CD4-positive, alpha-beta T cell (primary cell): ENCODE data around the gene PTPMT1. TPM values are rescaled to one million over a fixed set of nuclear protein-coding genes. Genes with fewer than 3 reads are reported as not detected.
A peak's percentile ranks its signal among the peaks of the same experiment; 100 is the strongest.
"Not testable (repeated sequence)": the region's sequence is repeated elsewhere in the genome, so short reads cannot be mapped to it uniquely, and the experiment has no call there.

ENCODE experiments used
- ATAC-seq: fragments of 200-7000 bp; cut with Tn5 transposase; one replicate; pipeline ENCODE4 v1.10.0; 2022; ENCODE audit warnings: mild to moderate bottlenecking; ENCODE audit not compliant: poor library complexity
- CTCF ChIA-PET: fragments of 350-600 bp; sonication (Branson Sonifier 250); formaldehyde crosslinking; loops from one replicate; lab custom pipeline; 2021; ENCODE audit warnings: antibody characterized with exemption, inconsistent platforms; lab: Charles Lee
- POLR2A ChIA-PET: fragments of 350-600 bp; sonication (Branson Sonifier 250); formaldehyde crosslinking; loops from one replicate; lab custom pipeline; 2021; ENCODE audit warnings: antibody characterized with exemption, inconsistent platforms; lab: Charles Lee
- DNase-seq, 14 experiments: peaks; one replicate each; pipeline ENCODE4 v3.0.0-alpha.2; 2013 to 2020; ENCODE audit warnings: mixed read lengths in 2 of 14
- H3K27ac ChIP-seq, 2 donors: one replicate each; pipeline versions ENCODE4 v1.5.1 to v1.7.0; 2013; ENCODE audit warnings: low read length in 2 of 2, low read depth in 1 of 2, mild to moderate bottlenecking in 1 of 2
- H3K27me3 ChIP-seq, 2 experiments: 1 replicate in 1 of 2; 2 replicates in 1 of 2; pipeline versions ENCODE4 v1.6.1 to v1.7.0; 2013; ENCODE audit warnings: low read length in 2 of 2, control low read depth in 1 of 2, mild to moderate bottlenecking in 1 of 2, moderate library complexity in 1 of 2; ENCODE audit not compliant: insufficient read depth in 2 of 2, control insufficient read depth in 1 of 2
- H3K36me3 ChIP-seq: one replicate; pipeline ENCODE4 v1.6.1; 2013; ENCODE audit warnings: low read length, control low read depth; ENCODE audit not compliant: insufficient read depth
- H3K4me1 ChIP-seq: one replicate; pipeline ENCODE4 v1.6.1; 2013; ENCODE audit warnings: low read length, control low read depth; ENCODE audit not compliant: insufficient read depth
- H3K4me3 ChIP-seq: one replicate; pipeline ENCODE4 v1.5.1; 2013; ENCODE audit warnings: mild to moderate bottlenecking, low read length, moderate library complexity
- H3K9me3 ChIP-seq, 2 experiments: 1 replicate in 1 of 2; 2 replicates in 1 of 2; pipeline versions ENCODE4 v1.6.1 to v1.7.0; 2013; ENCODE audit warnings: low read length in 2 of 2, mild to moderate bottlenecking in 2 of 2, control low read depth in 1 of 2, moderate library complexity in 1 of 2; ENCODE audit not compliant: control insufficient read depth in 1 of 2, insufficient read depth in 1 of 2
- H3K27ac Mint-ChIP-seq: one replicate; pipeline ENCODE4 v1.8.0; 2020; ENCODE audit warnings: mixed read lengths
- H3K27me3 Mint-ChIP-seq: one replicate; pipeline ENCODE4 v1.8.0; 2021; ENCODE audit warnings: mixed read lengths
- H3K36me3 Mint-ChIP-seq: one replicate; pipeline ENCODE4 v1.8.0; 2021; ENCODE audit warnings: low read depth, mixed read lengths
- H3K4me1 Mint-ChIP-seq: one replicate; pipeline ENCODE4 v1.8.0; 2021; ENCODE audit warnings: low read depth, mixed read lengths
- H3K4me3 Mint-ChIP-seq: one replicate; pipeline ENCODE4 v1.8.0; 2020; ENCODE audit warnings: mild to moderate bottlenecking, mixed read lengths
- H3K9me3 Mint-ChIP-seq: one replicate; pipeline ENCODE4 v1.8.0; 2020; ENCODE audit warnings: mixed read lengths
- CTCF ChIP-seq: fragments of 200-600 bp; IDR thresholded peaks from one replicate; pipeline ENCODE4 v1.8.0; 2022; ENCODE audit warnings: antibody characterized with exemption, mild to moderate bottlenecking
- intact Hi-C, 2 experiments: fragments of 100-400 bp; cut with DNase I in 1 of 2; cut with micrococcal nuclease in 1 of 2; formaldehyde crosslinking; loops; one replicate each; pipeline versions ENCODE4 v1.15.1 to v1.9.0; 2023 to 2025; cut with DNase I, micrococcal nuclease
- total RNA-seq, 174 experiments: library from RNA in 2 of 174; stranded (reverse) in 2 of 174; gene quantifications; one replicate each; pipeline ENCODE4 v1.2.3 and lab custom pipeline; 2021 to 2026

PTPMT1 gene
- total RNA-seq, 2 experiments from 2014 or later, result 18.9 to 26.7 TPM

GRCh38 chr11:47552566-47553405, 12.6 kb upstream of the PTPMT1 start, which contains the start of gene CELF1:
Gene CELF1, minus strand, starts transcription at chr11:47553132. Its CDS starts 53,609 bp downstream, at chr11:47499523.
- Histone ChIP-seq H3K27me3 (no peaks in the 10 kb centered on the region), H3K27ac (peak within 1 kb of the TSS; percentile 78 to 88), H3K9me3 (no peaks in the 10 kb centered on the region), H3K4me1 (peaks cover 42% of the 10 kb centered on the region), H3K4me3 (peak within 1 kb of the TSS; percentile 99), H3K36me3 (peaks cover 4% of the 10 kb centered on the region)
- peak; percentile 85 to 97 (median 91) for DNase-seq
- peak; percentile 81 for TF ChIP-seq CTCF
- Mint-ChIP-seq H3K4me1 (peaks cover 54% of the 10 kb centered on the region), H3K27ac (peak within 1 kb of the TSS; percentile 98), H3K36me3 (peaks cover 30% of the 10 kb centered on the region), H3K27me3 (no peaks in the 10 kb centered on the region), H3K4me3 (peak within 1 kb of the TSS; percentile 98), H3K9me3 (no peaks in the 10 kb centered on the region)
- POLR2A ChIA-PET, result interaction anchor here (0.6 to 2.9 kb wide), 10 partner anchors 11 to 295 kb away, joined by 3 to 38 read pairs (median 4); partner anchors contain the start of genes AGBL2, KBTBD4, NDUFS3 and NUP160
- CTCF ChIA-PET, result interaction anchor here (0.6 to 4.3 kb wide), 18 partner anchors 13 to 935 kb away, joined by 3 to 31 read pairs (median 4); partner anchors contain the start of genes ATG13, HARBI1, KBTBD4 and NDUFS3
- ATAC-seq, result peak; percentile 93
- intact Hi-C loops, result loop anchor here (1.0 to 10.0 kb wide), 8 partner anchors 26 to 1705 kb away; partner anchors contain the start of genes ARFGAP2 (in 1 of the 2), CRY2 (in 1 of the 2), FNBP4 (in 1 of the 2) and KBTBD4 (in 1 of the 2)

GRCh38 chr11:47553406-47553743, 12.0 kb upstream of the PTPMT1 start:
- Mint-ChIP-seq H3K9me3 (no peaks in the 10 kb centered on the region), H3K27me3 (no peaks in the 10 kb centered on the region), H3K27ac (peak overlapping the region; percentile 98), H3K4me1 (peaks cover 48% of the 10 kb centered on the region), H3K36me3 (peaks cover 24% of the 10 kb centered on the region), H3K4me3 (peak overlapping the region; percentile 98)
- peaks cover 36% of the 10 kb centered on the region for H3K4me1 ChIP-seq
- ChIA-PET POLR2A (interaction anchor here (0.6 to 2.9 kb wide), 7 partner anchors 12 to 46 kb away, joined by 3 to 38 read pairs (median 4); partner anchors contain the start of genes KBTBD4, NDUFS3 and PTPMT1), CTCF (interaction anchor here (0.6 to 4.3 kb wide), 16 partner anchors 12 to 448 kb away, joined by 3 to 31 read pairs (median 4); partner anchors contain the start of genes KBTBD4, NDUFS3, PSMC3 and PTPMT1)
- ATAC-seq (peak; percentile 8), DNase-seq (peak in 1 of 14 experiments; percentile 5)
- no peaks in the 10 kb centered on the region for H3K9me3 ChIP-seq
- TF ChIP-seq CTCF, result no peak
- intact Hi-C loops, result loop anchor here (1.0 to 10.0 kb wide), 8 partner anchors 25 to 1706 kb away; partner anchors contain the start of genes ARFGAP2 (in 1 of the 2), CRY2 (in 1 of the 2), FNBP4 (in 1 of the 2) and KBTBD4 (in 1 of the 2)
- peak overlapping the region; percentile 38 for H3K4me3 ChIP-seq
- H3K36me3 ChIP-seq, result peaks cover 4% of the 10 kb centered on the region
- no peaks in the 10 kb centered on the region for H3K27me3 ChIP-seq
- H3K27ac ChIP-seq, result no peak overlapping the region

- H3K36me3 ChIP-seq, H3K9me3 Mint-ChIP-seq, H3K9me3 ChIP-seq, H3K36me3 Mint-ChIP-seq, H3K27ac Mint-ChIP-seq, H3K4me3 Mint-ChIP-seq, ATAC-seq, H3K27ac ChIP-seq, H3K27me3 Mint-ChIP-seq, DNase-seq, H3K27me3 ChIP-seq, H3K4me3 ChIP-seq, CTCF ChIA-PET: not testable (repeated sequence)
- POLR2A ChIA-PET, result interaction anchor here (3.2 kb wide), 1 partner anchor 8 kb away, joined by 9 read pairs; the partner anchor contains the start of gene PTPMT1
- peaks cover 16% of the 10 kb centered on the region for H3K4me1 Mint-ChIP-seq
- intact Hi-C loops, result loop anchor here in 1 of 2 experiments (10.0 kb wide), 1 partner anchor 382 kb away; the partner anchor contains the start of gene ARFGAP2
- peaks cover 10% of the 10 kb centered on the region for H3K4me1 ChIP-seq
Measured at GRCh38 chr11:47557004-47557403, 8.4 kb upstream of the PTPMT1 start.
